CD14-positive monocyte (primary cell): Measurements from ENCODE around the gene ADAMTSL3. TPM values are rescaled to one million over a fixed set of nuclear protein-coding genes. Genes with fewer than 3 reads are reported as not detected.

ENCODE experiments used
- DNase-seq, 3 donors: peaks; one replicate each; pipeline ENCODE4 v3.0.0-alpha.2; 2011 to 2022
- H2AFZ ChIP-seq: 2 replicates; pipeline ENCODE4 v1.6.0; 2012; ENCODE audit warnings: mild to moderate bottlenecking, low read depth, low read length, inconsistent platforms; ENCODE audit not compliant: insufficient read depth, poor library complexity, severe bottlenecking
- H3K27ac ChIP-seq, 2 donors: 1 replicate in 1 of 2; 2 replicates in 1 of 2; pipeline ENCODE4 v1.5.1; 2012 to 2013; ENCODE audit warnings: low read length in 2 of 2, control low read depth in 1 of 2, inconsistent platforms in 1 of 2, low read depth in 1 of 2, mild to moderate bottlenecking in 1 of 2
- H3K27me3 ChIP-seq, 2 donors: one replicate each; pipeline versions ENCODE4 v1.6.0 to v1.6.1; 2011 to 2013; ENCODE audit warnings: low read length in 2 of 2; ENCODE audit not compliant: control insufficient read depth in 2 of 2, insufficient read depth in 2 of 2
- H3K36me3 ChIP-seq, 2 donors: replicated peaks in 1 of 2; 1 replicate in 1 of 2; 2 replicates in 1 of 2; pipeline versions ENCODE4 v1.5.1 to v1.6.1; 2012 to 2013; ENCODE audit warnings: low read length in 2 of 2, control low read depth in 1 of 2, inconsistent platforms in 1 of 2, mild to moderate bottlenecking in 1 of 2; ENCODE audit not compliant: insufficient read depth in 2 of 2, control insufficient read depth in 1 of 2
- H3K4me1 ChIP-seq, 2 donors: 1 replicate in 1 of 2; 2 replicates in 1 of 2; pipeline versions ENCODE4 v1.5.1 to v1.6.1; 2012 to 2013; ENCODE audit warnings: low read length in 2 of 2, control low read depth in 1 of 2, inconsistent platforms in 1 of 2, mild to moderate bottlenecking in 1 of 2, moderate library complexity in 1 of 2; ENCODE audit not compliant: insufficient read depth in 2 of 2, control insufficient read depth in 1 of 2
- H3K4me2 ChIP-seq: replicated peaks from 2 replicates; pipeline ENCODE3; 2012; ENCODE audit warnings: low read length, moderate library complexity, mild to moderate bottlenecking; ENCODE audit not compliant: poor library complexity, severe bottlenecking; ENCODE audit errors: extremely low read depth
- H3K4me3 ChIP-seq, 3 experiments: fragments of 200-600 bp in 1 of 3; sonication (generic) in 1 of 3; replicated peaks in 1 of 3; 1 replicate in 2 of 3; 2 replicates in 1 of 3; pipeline ENCODE4 v1.5.1; 2011 to 2013; ENCODE audit warnings: low read length in 3 of 3, mild to moderate bottlenecking in 3 of 3, control low read depth in 2 of 3, low read depth in 2 of 3, inconsistent platforms in 1 of 3, moderate library complexity in 1 of 3
- H3K79me2 ChIP-seq: 2 replicates; pipeline ENCODE4 v1.6.0; 2012; ENCODE audit warnings: mild to moderate bottlenecking, control low read depth, inconsistent platforms, low read length, moderate library complexity; ENCODE audit not compliant: insufficient read depth
- H3K9ac ChIP-seq: 2 replicates; pipeline ENCODE4 v1.6.0; 2017; ENCODE audit warnings: low read length, mild to moderate bottlenecking; ENCODE audit not compliant: insufficient read depth, poor library complexity, severe bottlenecking
- H3K9me3 ChIP-seq, 2 donors: replicated peaks in 1 of 2; 1 replicate in 1 of 2; 2 replicates in 1 of 2; pipeline versions ENCODE4 v1.5.1 to v1.6.1; 2012 to 2013; ENCODE audit warnings: low read length in 2 of 2, control low read depth in 1 of 2; ENCODE audit not compliant: control insufficient read depth in 1 of 2, insufficient read depth in 1 of 2
- H4K20me1 ChIP-seq: 2 replicates; pipeline ENCODE4 v1.6.0; 2012; ENCODE audit warnings: mild to moderate bottlenecking, low read length, control low read depth, moderate library complexity; ENCODE audit not compliant: insufficient read depth
- H3K27ac Mint-ChIP-seq, 7 donors: one replicate each; pipeline ENCODE4 v1.8.0; 2020; ENCODE audit warnings: mild to moderate bottlenecking in 7 of 7, mixed read lengths in 7 of 7, moderate library complexity in 6 of 7, inconsistent platforms in 2 of 7
- H3K27me3 Mint-ChIP-seq, 3 donors: one replicate each; pipeline ENCODE4 v1.8.0; 2021 to 2022; ENCODE audit warnings: low read depth in 3 of 3, mild to moderate bottlenecking in 3 of 3, mixed read lengths in 3 of 3, moderate library complexity in 3 of 3, inconsistent platforms in 1 of 3
- H3K36me3 Mint-ChIP-seq, 2 donors: one replicate each; pipeline ENCODE4 v1.8.0; 2020; ENCODE audit warnings: mixed read lengths in 2 of 2, inconsistent platforms in 1 of 2, mild to moderate bottlenecking in 1 of 2
- H3K4me1 Mint-ChIP-seq: one replicate; pipeline ENCODE4 v1.8.0; 2020; ENCODE audit warnings: mild to moderate bottlenecking, mixed read lengths
- H3K4me3 Mint-ChIP-seq, 2 donors: one replicate each; pipeline ENCODE4 v1.8.0; 2020; ENCODE audit warnings: mild to moderate bottlenecking in 2 of 2, mixed read lengths in 2 of 2, moderate library complexity in 1 of 2
- H3K9me3 Mint-ChIP-seq, 7 donors: one replicate each; pipeline ENCODE4 v1.8.0; 2020 to 2022; ENCODE audit warnings: mixed read lengths in 7 of 7, mild to moderate bottlenecking in 6 of 7, moderate library complexity in 6 of 7, inconsistent platforms in 2 of 7
- CTCF ChIP-seq: fragments of 200-600 bp; IDR thresholded peaks from one replicate; pipeline ENCODE4 v1.8.0; 2022; ENCODE audit warnings: antibody characterized with exemption, mild to moderate bottlenecking
- WGBS: methylation state at CpG from one replicate; pipeline ENCODE4 v1.1.5; 2013; ENCODE audit warnings: missing lambda C conversion rate; ENCODE audit not compliant: insufficient coverage; 5-methylcytosine and 5-hydroxymethylcytosine counted together
- intact Hi-C, 2 donors: fragments of 100-400 bp; cut with micrococcal nuclease; formaldehyde crosslinking; loops; one replicate each; pipeline versions ENCODE4 v1.15.0 to v1.15.1; 2023
- polyA plus RNA-seq, 3 donors: library from polyadenylated mRNA; depleted of rRNA in 1 of 3; unstranded in 2 of 3; stranded (reverse) in 1 of 3; fragments of 300-500 nt in 2 of 3; fragments of >200 nt in 1 of 3; fragmentation: Illumina TruSeq in 2 of 3; gene quantifications; 1 replicate in 2 of 3; 2 replicates in 1 of 3; pipeline ENCODE4 v1.2.3, GENCODE V29; 2012 to 2021

The ADAMTSL3 gene
- polyA plus RNA-seq, 3 donors = not detected

DNA sequence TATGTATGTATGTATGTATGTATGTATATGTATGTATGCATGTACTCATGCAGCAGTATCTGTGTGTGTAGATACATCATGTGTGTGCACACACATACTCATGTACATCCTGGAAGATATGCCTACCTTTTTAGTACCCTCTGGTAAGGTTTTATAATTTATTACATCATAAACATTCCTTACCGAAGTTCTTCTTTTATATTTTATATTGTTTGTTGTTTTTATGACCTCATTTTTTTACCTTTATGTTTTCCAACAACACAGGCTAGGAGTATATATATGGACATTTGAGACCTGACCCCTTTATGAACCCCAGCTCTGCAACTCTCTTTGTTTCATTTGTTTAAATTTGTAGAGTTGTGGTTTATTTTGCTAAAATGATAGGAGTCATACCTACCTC is 263.5 kb downstream of the ADAMTSL3 start:
- no peak overlapping the region for H3K9ac ChIP-seq
- no peaks in the 10 kb centered on the region for H4K20me1 ChIP-seq
- no peaks in the 10 kb centered on the region for H3K4me1 ChIP-seq
- H2AFZ ChIP-seq = no peak overlapping the region
- no peak overlapping the region for H3K4me2 ChIP-seq
- TF ChIP-seq CTCF = no peak
- H3K79me2 ChIP-seq = no peaks in the 10 kb centered on the region
- no peaks in the 10 kb centered on the region for H3K36me3 ChIP-seq
- H3K4me3 Mint-ChIP-seq = no peak overlapping the region
- no CpG with 5 or more reads among the region's 1 CpG for WGBS
- DNase-seq = no peak
- H3K4me1 Mint-ChIP-seq = no peaks in the 10 kb centered on the region
- H3K9me3 ChIP-seq = no peaks in the 10 kb centered on the region
- H3K9me3 Mint-ChIP-seq = peaks cover 0 to 5% (median 2%) of the 10 kb centered on the region in 7 donors
- H3K27ac Mint-ChIP-seq = no peak overlapping the region
- no peak overlapping the region for H3K4me3 ChIP-seq
- no peak overlapping the region for H3K27ac ChIP-seq
- peaks cover 0 to 2% (median 1%) of the 10 kb centered on the region in 3 donors for H3K27me3 Mint-ChIP-seq
- no peaks in the 10 kb centered on the region for H3K27me3 ChIP-seq
- H3K36me3 Mint-ChIP-seq = no peaks in the 10 kb centered on the region
- intact Hi-C loops = no loop called here

- no peak overlapping the region for H3K4me3 ChIP-seq
- H3K9me3 ChIP-seq = no peaks in the 10 kb centered on the region
- Mint-ChIP-seq H3K4me3 (no peak overlapping the region), H3K27ac (no peak overlapping the region), H3K4me1 (no peaks in the 10 kb centered on the region), H3K9me3 (peaks cover 0 to 5% (median 2%) of the 10 kb centered on the region in 7 donors), H3K27me3 (peaks cover 0 to 2% (median 1%) of the 10 kb centered on the region in 3 donors), H3K36me3 (no peaks in the 10 kb centered on the region)
- no peaks in the 10 kb centered on the region for H3K4me1 ChIP-seq
- no peak overlapping the region for H3K4me2 ChIP-seq
- H4K20me1 ChIP-seq = no peaks in the 10 kb centered on the region
- H3K79me2 ChIP-seq = no peaks in the 10 kb centered on the region
- no peak for DNase-seq
- no peaks in the 10 kb centered on the region for H3K27me3 ChIP-seq
- intact Hi-C loops = no loop called here
- H3K9ac ChIP-seq = no peak overlapping the region
- no peak for TF ChIP-seq CTCF
- no peak overlapping the region for H3K27ac ChIP-seq
- H3K36me3 ChIP-seq = no peaks in the 10 kb centered on the region
- H2AFZ ChIP-seq = no peak overlapping the region
These were observed 264.1 kb downstream of the ADAMTSL3 start for GRCh38 chr15:83918011-83918410.
